ENCODE data around the gene ZNF197. TPM values are rescaled to one million over a fixed set of nuclear protein-coding genes. Genes with fewer than 3 reads are reported as not detected.

ZNF197 gene
- total and polyA plus RNA-seq, 2 of the 8 experiments (the other 6 are each of a cell fraction or from before 2014, with no cell fraction given) = 3.9 to 16.8 TPM

- no peak overlapping the region for H4K5ac ChIP-seq (ENCODE audit: insufficient read length, low read depth, low read length)
- FAIRE-seq (no peak), DNase-seq (ENCODE audit: low read depth in 1 of 2, low spot score in 2 of 2) (no peak)
- H3K36me3 ChIP-seq (ENCODE audit: control insufficient read depth in 2 of 4, insufficient read depth in 4 of 4, low read length in 3 of 4) = no peaks in the 10 kb centered on the region; a peak in 1 of 8 replicates
- no peak overlapping the region for H2AK5ac ChIP-seq (ENCODE audit: low read depth, low read length)
- no peak overlapping the region for H3K9ac ChIP-seq (replicated peaks in 1 of 4; ENCODE audit: extremely low read depth in 1 of 4, low read depth in 3 of 4, low read length in 3 of 4)
- H3K4me1 ChIP-seq (replicated peaks in 1 of 4; ENCODE audit: control insufficient read depth in 3 of 4, insufficient read depth in 4 of 4, low read length in 3 of 4) = no peaks in the 10 kb centered on the region
- H3K4me3 ChIP-seq (ENCODE audit: extremely low read depth in 1 of 4, insufficient read depth in 2 of 4, low read depth in 3 of 4, low read length in 4 of 4) = no peak overlapping the region
- no peak overlapping the region for H4K91ac ChIP-seq (replicated peaks; ENCODE audit: insufficient read length, low read length)
- H3K79me2 ChIP-seq (ENCODE audit: control insufficient read depth in 1 of 2, insufficient read depth in 2 of 2, low read length in 2 of 2) = no peaks in the 10 kb centered on the region
- peaks cover 4 to 19% of the 10 kb centered on the region in 2 experiments; a peak in 3 of 4 replicates for H3K9me3 ChIP-seq (ENCODE audit: insufficient read depth in 2 of 2, low read depth in 1 of 2, low read length in 1 of 2)
- H3K18ac ChIP-seq (ENCODE audit: extremely low read depth, low read length) = no peak overlapping the region
- no peaks in the 10 kb centered on the region for H3K23me2 ChIP-seq (ENCODE audit: low read depth, low read length)
- H3K23ac ChIP-seq (ENCODE audit: insufficient read length) = no peak overlapping the region
- no peak overlapping the region for H3K14ac ChIP-seq (ENCODE audit: insufficient read length)
- no peaks in the 10 kb centered on the region for H4K20me1 ChIP-seq (replicated peaks in 1 of 2; ENCODE audit: control insufficient read depth in 1 of 2, insufficient read depth in 2 of 2, low read length in 2 of 2)
- TF ChIP-seq RAD21 (IDR thresholded peaks at IDR 0.05 in 1 of 2, conservative IDR thresholded peaks at IDR 0.05 in 1 of 2; ENCODE audit: low read depth in 2 of 2, low read length in 2 of 2) (no peak), POLR2AphosphoS5 (IDR thresholded peaks at IDR 0.05; ENCODE audit: low read depth, low read length) (0 out of 2 replicates have a peak, but pooled peaks have one; percentile 12)
- no peak overlapping the region for H2BK5ac ChIP-seq (ENCODE audit: low read depth, low read length)
- H2BK20ac ChIP-seq (ENCODE audit: low read length) = no peak overlapping the region
- no peak overlapping the region for H3K56ac ChIP-seq (replicated peaks; ENCODE audit: insufficient read length, low read depth, low read length)
- no peak overlapping the region for H2AFZ ChIP-seq (ENCODE audit: low read length)
- no peaks in the 10 kb centered on the region for H3K27me3 ChIP-seq (replicated peaks in 1 of 4; ENCODE audit: control insufficient read depth in 3 of 4, extremely low read depth in 1 of 4, insufficient read depth in 3 of 4, low read length in 3 of 4)
- H2BK15ac ChIP-seq (ENCODE audit: low read length) = no peak overlapping the region
- no peak overlapping the region for H3K27ac ChIP-seq (ENCODE audit: low read depth, low read length)
- H3K4ac ChIP-seq (replicated peaks; ENCODE audit: insufficient read length, low read depth, low read length) = no peak overlapping the region
- POLR2A ChIA-PET (ENCODE audit: partially characterized antibody) = interaction anchor here (0.8 kb wide), 1 partner anchor 20 kb away, joined by 4 read pairs; no protein-coding TSS in a partner anchor
- H3K79me1 ChIP-seq (ENCODE audit: low read depth, low read length) = no peaks in the 10 kb centered on the region
- no peak overlapping the region for H4K8ac ChIP-seq (ENCODE audit: extremely low read depth, insufficient read depth, low read length)
- no peak overlapping the region for H2BK12ac ChIP-seq (ENCODE audit: low read depth, low read length)
- CTCF ChIA-PET (ENCODE audit: partially characterized antibody) = interaction anchor here (2.7 kb wide), 1 partner anchor 9 kb away, joined by 11 read pairs; no protein-coding TSS in a partner anchor
- H3K4me2 ChIP-seq (ENCODE audit: insufficient read depth in 1 of 2, low read depth in 2 of 2, low read length in 2 of 2) = no peak overlapping the region
- H2BK120ac ChIP-seq (replicated peaks; ENCODE audit: low read depth, low read length) = no peak overlapping the region
- WGBS, 2 experiments (ENCODE audit: extremely low coverage in 1 of 2, insufficient coverage in 1 of 2, insufficient read length in 1 of 2, insufficient replicate concordance in 2 of 2, low coverage in 1 of 2, low lambda C conversion rate in 2 of 2, missing lambda C conversion rate in 1 of 2) = 91% methylated on average over 3 of the region's 6 CpGs; no CpG with 5 or more reads in 1 of the 2 experiments
Measured at GRCh38 chr3:44669760-44670159, 44.9 kb downstream of the ZNF197 start.
